Daoy (cell line): ENCODE measurements around the gene ZPR1. TPM values are rescaled to one million over a fixed set of nuclear protein-coding genes. Genes with fewer than 3 reads are reported as not detected.
"Not testable (repeated sequence)": the region's sequence is repeated elsewhere in the genome, so short reads cannot be mapped to it uniquely, and the experiment has no call there.

Source experiments
- DNase-seq: peaks from one replicate; pipeline ENCODE4 v3.0.0-alpha.2; 2015; ENCODE audit warnings: low read depth
- total RNA-seq: library from RNA; depleted of rRNA; stranded (reverse); fragments of >200 nt; shearing (Covaris generic); gene quantifications from 2 replicates; pipeline ENCODE4 v1.2.3, GENCODE V29; 2014

Gene ZPR1
- total RNA-seq, 1 experiment from 2014 or later, result 84.1 TPM

- DNase-seq, result not testable (repeated sequence)
These were observed 31.8 kb downstream of the ZPR1 start for GRCh38 chr11:116756044-116756443.

GRCh38 chr11:116750070-116750718 is 37.6 kb downstream of the ZPR1 start:
- no peak for DNase-seq

- DNase-seq, result peak; percentile 47
These were observed 45.7 kb downstream of the ZPR1 start for GRCh38 chr11:116742104-116742503.

- no peak for DNase-seq
These were observed 47.1 kb downstream of the ZPR1 start for GRCh38 chr11:116740741-116741140.

- DNase-seq, result no peak
These were observed 48.8 kb downstream of the ZPR1 start for GRCh38 chr11:116738975-116739374.

- DNase-seq, result no peak
These were observed 51.1 kb downstream of the ZPR1 start for GRCh38 chr11:116736763-116737162.

GRCh38 chr11:116733969-116734508 is 53.8 kb downstream of the ZPR1 start:
- no peak for DNase-seq

- DNase-seq, result no peak
These were observed 54.6 kb downstream of the ZPR1 start for GRCh38 chr11:116733043-116733755.

- peak; percentile 70 for DNase-seq
These were observed 55.4 kb downstream of the ZPR1 start for GRCh38 chr11:116732271-116733042.

- DNase-seq, result no peak
These were observed 56.0 kb downstream of the ZPR1 start for GRCh38 chr11:116731821-116732220.

- no peak for DNase-seq
These were observed 56.6 kb downstream of the ZPR1 start for GRCh38 chr11:116731097-116731761.

- DNase-seq, result no peak
These were observed 57.2 kb downstream of the ZPR1 start for GRCh38 chr11:116730601-116731000.

GRCh38 chr11:116730241-116730561 is 57.6 kb downstream of the ZPR1 start:
- DNase-seq, result no peak

- no peak for DNase-seq
These were observed 58.2 kb downstream of the ZPR1 start for GRCh38 chr11:116729501-116730240.

- no peak for DNase-seq
These were observed 59.8 kb downstream of the ZPR1 start for GRCh38 chr11:116727990-116728389.

- DNase-seq, result peak; percentile 14
These were observed 62.2 kb downstream of the ZPR1 start for GRCh38 chr11:116725434-116726221.

GRCh38 chr11:116724813-116725212 is 63.0 kb downstream of the ZPR1 start:
- DNase-seq, result no peak
